ENCODE data around the gene EN1. TPM values are rescaled to one million over a fixed set of nuclear protein-coding genes. Genes with fewer than 3 reads are reported as not detected.

Gene EN1
- total RNA-seq, 1 donor: 0.63 TPM

DNA sequence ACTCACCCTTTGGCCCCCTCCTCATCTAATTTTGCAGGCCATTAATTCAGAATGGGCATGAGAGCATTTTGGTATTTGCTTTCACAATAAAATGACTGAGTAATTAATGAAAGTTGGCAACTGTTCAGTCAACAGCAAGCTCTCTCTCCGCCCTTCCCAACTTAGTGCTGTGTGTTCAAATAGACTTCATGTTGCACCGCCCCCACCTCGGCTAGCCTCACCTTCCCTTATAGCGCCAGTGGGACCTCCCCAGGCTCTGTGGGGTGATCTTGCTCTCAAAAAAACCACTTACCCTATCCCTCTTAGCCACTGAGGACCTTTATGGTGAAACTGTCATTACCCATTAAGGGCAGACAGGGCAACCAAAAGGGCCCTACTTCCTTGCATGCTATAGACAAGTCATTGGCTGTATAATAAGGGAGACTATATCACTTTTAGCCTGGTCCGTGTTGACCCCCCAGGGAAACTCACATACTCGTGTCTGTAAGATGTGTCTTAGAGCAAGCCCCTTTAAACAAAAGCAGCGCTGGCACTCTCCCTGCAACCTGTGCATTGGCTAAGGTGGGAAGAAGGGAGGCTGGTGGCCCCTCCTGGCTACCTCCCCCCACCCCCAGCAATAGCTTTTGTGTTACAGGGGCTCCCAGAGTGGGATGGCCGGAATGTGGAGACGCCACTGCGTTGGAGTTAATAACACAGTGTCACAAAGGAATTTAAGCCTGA, 15.2 kb downstream of the EN1 start:
- TF ChIP-seq, protein P1, sequence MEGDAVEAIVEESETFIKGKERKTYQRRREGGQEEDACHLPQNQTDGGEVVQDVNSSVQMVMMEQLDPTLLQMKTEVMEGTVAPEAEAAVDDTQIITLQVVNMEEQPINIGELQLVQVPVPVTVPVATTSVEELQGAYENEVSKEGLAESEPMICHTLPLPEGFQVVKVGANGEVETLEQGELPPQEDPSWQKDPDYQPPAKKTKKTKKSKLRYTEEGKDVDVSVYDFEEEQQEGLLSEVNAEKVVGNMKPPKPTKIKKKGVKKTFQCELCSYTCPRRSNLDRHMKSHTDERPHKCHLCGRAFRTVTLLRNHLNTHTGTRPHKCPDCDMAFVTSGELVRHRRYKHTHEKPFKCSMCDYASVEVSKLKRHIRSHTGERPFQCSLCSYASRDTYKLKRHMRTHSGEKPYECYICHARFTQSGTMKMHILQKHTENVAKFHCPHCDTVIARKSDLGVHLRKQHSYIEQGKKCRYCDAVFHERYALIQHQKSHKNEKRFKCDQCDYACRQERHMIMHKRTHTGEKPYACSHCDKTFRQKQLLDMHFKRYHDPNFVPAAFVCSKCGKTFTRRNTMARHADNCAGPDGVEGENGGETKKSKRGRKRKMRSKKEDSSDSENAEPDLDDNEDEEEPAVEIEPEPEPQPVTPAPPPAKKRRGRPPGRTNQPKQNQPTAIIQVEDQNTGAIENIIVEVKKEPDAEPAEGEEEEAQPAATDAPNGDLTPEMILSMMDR (IDR thresholded peaks at IDR 0.05; ENCODE audit: insufficient read depth, low read length): no peak
- H3K4me3 ChIP-seq (ENCODE audit: low read depth, low read length): no peak overlapping the region
- no peak for DNase-seq (ENCODE audit: low read depth)

GRCh38 chr2:118830881-118831280, 16.6 kb downstream of the EN1 start:
- TF ChIP-seq, protein P1 (IDR thresholded peaks at IDR 0.05; ENCODE audit: insufficient read depth, low read length): no peak
- no peak for DNase-seq (ENCODE audit: low read depth)

GRCh38 chr2:118830118-118830517, 17.3 kb downstream of the EN1 start:
- no peak overlapping the region for H3K4me3 ChIP-seq (ENCODE audit: low read depth, low read length)
- TF ChIP-seq, protein P1 (IDR thresholded peaks at IDR 0.05; ENCODE audit: insufficient read depth, low read length): no peak
- no peak for DNase-seq (ENCODE audit: low read depth)

More at GRCh38 chr2:118830881-118831280, 16.6 kb downstream of the EN1 start:
- H3K4me3 ChIP-seq (ENCODE audit: low read depth, low read length): no peak overlapping the region

- H3K4me3 ChIP-seq (ENCODE audit: low read depth, low read length): no peak overlapping the region
- DNase-seq (ENCODE audit: low read depth): no peak
- TF ChIP-seq, protein P1 (IDR thresholded peaks at IDR 0.05; ENCODE audit: insufficient read depth, low read length): no peak
Measured at GRCh38 chr2:118826093-118826492, 21.4 kb downstream of the EN1 start.

GRCh38 chr2:118823633-118824032, 23.8 kb downstream of the EN1 start:
- no peak overlapping the region for H3K4me3 ChIP-seq (ENCODE audit: low read depth, low read length)
- no peak for DNase-seq (ENCODE audit: low read depth)
- TF ChIP-seq, protein P1 (IDR thresholded peaks at IDR 0.05; ENCODE audit: insufficient read depth, low read length): no peak

- TF ChIP-seq, protein P1 (IDR thresholded peaks at IDR 0.05; ENCODE audit: insufficient read depth, low read length): no peak
- H3K4me3 ChIP-seq (ENCODE audit: low read depth, low read length): no peak overlapping the region
- no peak for DNase-seq (ENCODE audit: low read depth)
Measured at GRCh38 chr2:118822572-118822971, 24.9 kb downstream of the EN1 start.

- DNase-seq (ENCODE audit: low read depth): no peak
- TF ChIP-seq, protein P1 (IDR thresholded peaks at IDR 0.05; ENCODE audit: insufficient read depth, low read length): no peak
- H3K4me3 ChIP-seq (ENCODE audit: low read depth, low read length): no peak overlapping the region
Measured at GRCh38 chr2:118822015-118822414, 25.4 kb downstream of the EN1 start.

Data from fibroblast of the aortic adventitia (primary cell).